HG03025 (cell line): Measurements from ENCODE around the gene DRAM1.
"Not testable (repeated sequence)": the region's sequence is repeated elsewhere in the genome, so short reads cannot be mapped to it uniquely, and the experiment has no call there.

Source experiments
- ATAC-seq: cut with Tn5 transposase; IDR thresholded peaks from one replicate; pipeline ENCODE4 v1.9.1; 2021; ENCODE audit warnings: mild to moderate bottlenecking, moderate library complexity; ENCODE audit not compliant: unreplicated experiment, low FRiP score

The DRAM1 gene

DNA sequence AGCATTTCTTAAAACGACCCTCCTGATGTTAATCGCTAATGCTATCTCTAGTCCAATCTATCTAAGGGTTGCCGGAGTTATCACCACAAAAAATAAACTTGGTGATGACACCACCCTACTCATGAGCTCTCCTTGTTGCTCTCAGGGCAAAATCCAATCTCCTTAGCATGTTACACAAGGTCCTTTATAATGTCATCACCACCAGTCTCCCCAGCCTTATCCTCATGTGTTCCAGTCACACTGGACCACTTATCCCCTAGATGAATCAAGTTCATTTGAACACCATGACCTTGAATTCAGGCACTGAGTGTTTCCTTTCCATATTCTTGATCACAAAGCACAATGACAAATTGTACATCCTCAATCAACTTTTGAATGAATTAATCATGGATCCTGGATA is 19.0 kb upstream of the DRAM1 start:
- ATAC-seq: no peak

DNA sequence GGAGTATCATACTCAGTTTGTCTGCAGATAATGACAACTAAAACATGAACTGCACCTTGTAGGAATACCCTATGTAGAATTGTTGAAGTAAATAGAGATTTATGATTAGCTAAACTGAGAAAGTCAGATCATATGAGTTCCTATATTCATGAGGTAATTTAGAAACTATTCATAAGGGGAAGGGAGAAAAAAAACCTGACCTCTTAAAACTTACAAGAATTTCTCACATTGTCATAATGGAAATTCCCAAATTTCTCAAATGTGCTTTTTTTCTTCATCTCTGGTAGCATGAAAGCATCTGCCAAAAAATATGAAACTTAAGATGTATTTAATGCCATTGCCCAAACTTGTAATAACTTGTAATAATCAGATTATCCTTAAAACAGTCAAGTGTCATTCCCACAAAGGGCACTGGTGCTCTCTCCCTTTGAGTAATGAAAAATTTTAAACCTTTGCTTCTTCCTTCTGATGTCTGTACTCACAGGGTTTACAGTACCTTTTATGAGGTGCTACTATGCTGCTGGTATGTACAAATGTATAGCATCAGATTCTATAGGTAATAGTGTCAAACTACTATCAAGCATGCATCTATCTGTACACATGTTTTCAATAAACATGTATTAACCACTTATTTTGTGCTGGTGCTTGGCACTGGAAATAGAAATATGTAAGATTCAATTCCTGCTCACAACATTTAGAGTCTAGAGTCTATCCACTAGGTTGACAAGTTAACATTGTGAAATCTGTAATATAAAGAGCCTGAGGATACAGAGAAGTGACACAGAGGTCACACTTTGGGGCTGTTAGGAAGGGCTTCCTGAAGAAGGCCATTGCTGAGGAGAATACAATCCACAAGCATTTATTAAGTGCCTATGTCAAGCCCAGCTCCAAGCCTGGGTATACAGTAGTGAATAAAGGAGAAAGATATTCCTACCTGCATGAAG is 17.4 kb upstream of the DRAM1 start:
- no peak for ATAC-seq

DNA sequence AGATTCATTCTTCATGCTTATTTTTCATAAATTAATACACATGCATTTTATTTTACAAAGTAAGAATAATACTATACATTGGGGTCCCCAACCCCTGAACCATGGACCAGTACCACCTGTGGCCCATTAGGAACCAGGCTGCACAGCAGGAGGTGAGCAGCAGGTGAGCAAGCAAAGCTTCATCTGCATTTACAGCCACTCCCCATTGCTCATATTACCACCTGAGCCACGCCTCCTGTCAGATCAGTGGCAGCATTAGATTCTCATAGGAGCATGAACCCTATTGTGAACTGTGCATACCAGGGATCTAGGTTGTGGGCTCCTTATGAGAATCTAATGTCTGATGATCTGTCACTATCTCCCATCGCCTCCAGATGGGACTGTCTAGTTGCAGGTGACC is 15.7 kb upstream of the DRAM1 start:
- ATAC-seq: not testable (repeated sequence)

DNA sequence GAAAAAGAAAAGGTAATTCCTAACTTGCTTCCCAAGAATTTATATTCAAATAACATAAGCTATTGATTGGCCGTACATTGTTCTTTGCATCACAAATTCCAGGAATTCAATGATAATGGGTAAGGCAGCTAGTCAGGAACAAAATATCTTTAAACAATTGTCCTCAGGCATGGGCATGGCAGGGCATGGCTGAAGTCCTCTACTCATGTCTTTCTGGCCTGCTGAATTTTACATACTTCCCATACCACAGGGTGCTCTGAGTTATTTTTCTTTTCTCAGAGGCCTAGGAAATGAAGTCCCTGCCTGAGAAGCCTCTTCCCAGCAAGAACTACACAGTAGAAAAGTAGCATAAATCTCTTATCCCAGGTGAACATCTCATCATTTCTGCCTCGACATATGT is 15.1 kb upstream of the DRAM1 start:
- ATAC-seq: no peak

DNA sequence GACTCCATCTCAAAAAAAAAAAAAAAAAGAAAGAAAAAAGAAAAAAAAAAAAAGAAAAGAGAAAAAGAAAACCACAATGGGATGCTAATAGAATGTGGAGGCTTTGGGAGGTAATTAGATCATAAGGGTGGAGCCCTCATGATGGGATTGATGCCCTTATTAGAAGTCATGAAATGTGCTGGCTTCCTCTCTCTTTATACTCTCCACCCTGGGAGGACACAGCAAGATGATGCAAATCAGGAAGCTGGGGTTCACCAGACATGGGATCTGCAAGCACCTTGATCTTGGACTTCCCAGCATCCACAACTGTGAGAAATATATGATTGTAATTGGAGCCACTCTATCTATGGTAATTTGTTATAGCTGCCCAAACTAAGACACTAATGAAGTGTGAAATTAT is 13.4 kb upstream of the DRAM1 start:
- no peak for ATAC-seq

DNA sequence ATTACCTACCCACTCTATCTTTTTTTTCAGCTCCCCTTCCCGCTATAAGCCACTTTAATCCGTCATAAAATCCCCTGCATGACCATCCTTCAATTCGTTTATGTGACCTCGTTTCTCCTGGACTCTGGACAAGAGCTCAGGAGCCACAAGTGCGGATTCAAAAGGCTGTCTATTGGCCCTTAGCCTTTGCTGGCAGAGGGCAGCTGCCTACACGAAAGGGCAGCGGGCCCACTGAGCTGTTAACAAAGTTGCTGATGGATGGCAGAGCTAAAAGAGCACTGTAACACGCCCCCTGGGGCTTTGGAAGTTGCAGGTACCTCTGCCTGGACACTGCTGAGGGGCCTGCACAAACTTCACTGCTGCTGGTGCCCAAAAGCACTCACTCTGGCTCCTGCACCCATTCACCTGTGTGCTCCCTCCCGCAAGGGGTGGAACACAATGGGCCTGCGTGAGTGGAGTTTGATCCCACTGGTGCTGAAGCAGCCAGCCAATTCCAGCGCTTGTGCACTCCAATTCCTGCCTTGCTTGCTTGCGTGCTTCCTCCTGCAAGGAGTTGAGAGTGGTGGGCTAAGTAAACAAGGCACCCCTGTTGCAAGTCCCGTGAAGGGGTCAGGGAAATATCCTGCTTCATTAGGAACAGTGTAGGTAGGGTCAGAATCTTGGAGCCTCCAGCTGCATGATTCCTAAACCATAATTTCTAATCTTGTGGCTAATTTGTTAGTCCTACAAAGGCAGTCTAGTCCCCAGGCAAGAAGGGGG is 10.6 kb upstream of the DRAM1 start:
- ATAC-seq: no peak

DNA sequence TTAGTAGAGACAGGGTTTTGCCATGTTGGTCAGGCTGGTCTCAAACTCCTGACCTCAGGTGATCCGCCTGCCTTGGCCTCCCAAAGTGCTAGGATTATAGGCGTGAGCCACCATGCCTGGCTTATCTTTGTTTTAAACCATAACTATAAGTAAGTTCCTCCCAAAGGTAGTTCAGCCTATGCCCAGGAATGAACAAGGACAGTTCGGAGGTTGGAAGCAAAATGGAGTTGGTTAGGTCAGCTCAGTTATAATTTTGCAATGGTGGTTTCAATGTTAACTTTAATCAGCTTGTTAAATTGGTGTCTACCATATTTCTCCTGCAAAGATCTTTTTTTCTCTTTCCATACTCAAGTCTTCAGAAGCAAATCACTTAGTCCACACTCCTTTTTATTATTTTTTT is 9.8 kb upstream of the DRAM1 start:
- ATAC-seq: not testable (repeated sequence)

DNA sequence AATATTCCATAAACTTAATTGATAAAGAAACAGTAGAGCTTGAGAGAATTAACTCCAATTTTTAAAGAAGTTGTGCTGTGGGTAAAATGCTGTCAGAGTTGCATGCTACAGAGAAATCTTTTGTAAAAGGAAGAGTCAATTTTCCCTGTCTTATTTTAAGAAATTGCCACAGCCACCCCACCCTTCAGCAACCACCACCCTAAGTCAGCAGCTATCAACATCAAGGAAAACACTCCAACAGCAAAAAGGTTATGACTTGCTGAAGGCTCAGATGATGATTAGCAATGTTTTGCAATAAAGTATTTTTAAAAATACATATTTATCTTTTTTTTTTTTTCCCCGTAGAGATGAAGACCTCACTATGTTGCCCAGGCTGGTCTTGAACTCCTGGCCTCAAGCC is 6.5 kb upstream of the DRAM1 start:
- no peak for ATAC-seq

DNA sequence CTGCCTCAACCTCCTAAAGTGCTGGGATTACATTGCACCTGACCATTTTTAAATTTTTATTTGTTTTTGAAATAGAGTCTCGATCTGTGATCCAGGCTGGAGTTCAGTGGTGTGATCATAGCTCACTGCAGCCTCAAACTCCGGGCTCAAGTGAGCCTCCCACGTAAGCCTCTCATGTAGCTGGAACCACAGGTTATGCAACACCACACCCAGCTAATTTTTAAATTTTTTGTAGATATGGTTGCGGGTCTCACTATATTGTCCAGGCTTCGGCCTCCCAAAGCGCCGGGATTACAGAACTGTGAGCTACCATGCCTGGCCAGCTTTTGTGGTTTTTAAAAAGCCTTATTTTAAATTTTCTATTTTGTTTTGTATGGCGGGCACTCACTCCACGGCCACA is 2.2 kb upstream of the DRAM1 start:
- ATAC-seq: no peak

DNA sequence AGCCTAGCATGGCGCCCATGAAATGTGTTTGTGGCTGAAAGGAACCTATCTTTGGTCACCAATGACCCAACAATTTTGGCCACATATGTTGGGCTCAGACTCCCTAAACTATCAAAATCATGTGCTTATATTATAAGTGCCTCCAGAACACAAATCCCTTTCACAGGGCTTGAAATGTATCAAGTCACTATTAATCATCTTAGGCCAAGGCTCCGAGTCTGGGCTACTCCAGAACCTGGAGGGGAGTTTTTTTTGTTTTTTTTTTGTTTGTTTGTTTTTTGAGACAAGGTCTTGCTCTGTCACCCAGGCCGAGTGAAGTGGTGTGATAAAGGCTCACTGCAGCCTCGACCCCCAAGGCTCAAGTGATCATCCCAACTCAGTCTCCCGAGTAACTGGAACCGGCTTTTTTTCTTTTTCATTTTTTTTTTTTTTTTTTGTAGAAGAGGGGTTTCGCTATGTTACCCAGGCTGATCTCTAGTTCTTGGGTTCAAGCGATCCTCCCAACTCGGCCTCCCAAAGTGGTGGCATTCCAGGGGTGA is 989 bp upstream of the DRAM1 start:
- no peak for ATAC-seq

DNA sequence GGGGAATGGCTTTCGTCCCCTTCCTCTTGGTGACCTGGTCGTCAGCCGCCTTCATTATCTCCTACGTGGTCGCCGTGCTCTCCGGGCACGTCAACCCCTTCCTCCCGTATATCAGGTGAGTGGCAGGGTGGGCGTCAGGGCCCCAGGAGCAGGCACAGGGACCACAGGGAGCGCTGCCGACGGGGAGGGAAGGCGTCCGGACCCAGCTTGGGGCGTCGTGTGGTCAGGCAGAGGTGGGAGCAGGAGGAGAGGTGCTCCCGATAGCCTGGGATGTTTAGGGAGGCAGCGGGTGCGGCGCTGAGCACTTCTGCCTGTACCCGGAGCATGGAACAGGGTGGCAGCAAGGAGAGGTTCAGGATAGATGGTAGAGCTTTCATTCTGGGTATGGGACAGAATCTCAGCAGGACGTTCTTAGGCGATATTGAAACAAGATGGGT is 444 bp downstream of the DRAM1 start:
- peak; percentile 20 for ATAC-seq

DNA sequence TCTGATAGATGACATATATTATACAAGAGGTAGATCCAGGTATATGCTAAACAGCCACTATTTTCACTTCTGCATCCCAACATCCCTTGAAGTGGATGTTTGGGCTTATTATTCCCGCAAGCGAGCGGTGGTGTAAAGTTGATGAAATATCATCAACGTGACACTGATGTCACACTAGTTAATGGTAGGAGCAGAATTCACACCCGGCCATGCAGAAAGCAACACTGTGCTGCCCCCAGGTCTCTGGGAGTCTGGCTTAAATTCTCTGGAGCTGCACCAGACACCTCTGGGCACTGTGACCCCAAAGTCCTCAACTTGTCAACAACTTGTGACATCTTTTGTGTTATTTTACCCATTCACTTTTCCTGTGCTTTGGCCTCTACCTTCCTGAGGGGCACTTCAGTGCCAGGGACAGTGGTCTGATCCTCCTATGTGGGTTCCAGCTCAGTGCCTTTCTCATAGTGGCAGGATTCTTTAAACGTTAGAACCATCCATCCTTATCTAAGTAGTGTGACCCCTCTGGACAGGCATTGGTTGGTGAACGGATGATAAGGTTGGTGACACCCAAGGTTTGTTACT is 952 bp downstream of the DRAM1 start:
- ATAC-seq: no peak

DNA sequence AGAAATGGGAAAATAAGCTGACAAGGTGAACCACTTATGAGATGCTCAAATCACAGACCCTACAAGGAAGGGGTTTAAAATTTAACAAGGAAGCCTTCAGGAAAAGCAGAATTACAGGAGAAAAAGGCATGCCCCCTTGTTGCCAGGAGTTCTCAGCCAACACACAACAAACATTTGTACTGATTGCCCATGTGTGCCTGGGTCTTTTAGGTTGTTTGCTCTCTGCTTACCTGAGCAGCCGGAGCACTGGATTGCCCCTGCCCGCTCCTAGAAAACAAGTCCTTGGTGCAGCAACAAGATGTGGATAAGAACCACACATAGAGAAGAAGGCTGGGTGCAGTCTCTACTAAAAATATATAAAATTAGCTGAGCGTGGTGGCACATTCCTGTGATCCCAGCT is 3.4 kb downstream of the DRAM1 start:
- ATAC-seq: no peak

DNA sequence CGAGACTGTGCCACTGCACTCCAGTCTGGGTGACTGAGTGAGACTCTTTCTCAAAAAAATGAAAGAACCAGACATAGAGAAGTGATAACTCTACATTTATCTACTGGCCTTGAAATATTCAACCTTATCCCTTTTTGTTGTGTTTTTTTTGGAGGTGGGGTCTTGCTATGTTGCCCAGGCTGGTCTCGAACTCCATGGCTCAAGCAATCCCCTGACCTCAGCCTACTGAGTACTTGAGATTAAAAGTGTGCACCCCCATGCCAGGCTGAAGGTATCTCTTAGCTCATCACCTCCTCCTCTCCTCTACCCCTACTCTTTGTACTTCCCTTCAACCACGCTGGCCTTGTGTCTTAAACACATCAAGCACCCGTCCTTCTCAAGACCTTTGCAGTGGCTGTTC is 3.8 kb downstream of the DRAM1 start:
- ATAC-seq: no peak

DNA sequence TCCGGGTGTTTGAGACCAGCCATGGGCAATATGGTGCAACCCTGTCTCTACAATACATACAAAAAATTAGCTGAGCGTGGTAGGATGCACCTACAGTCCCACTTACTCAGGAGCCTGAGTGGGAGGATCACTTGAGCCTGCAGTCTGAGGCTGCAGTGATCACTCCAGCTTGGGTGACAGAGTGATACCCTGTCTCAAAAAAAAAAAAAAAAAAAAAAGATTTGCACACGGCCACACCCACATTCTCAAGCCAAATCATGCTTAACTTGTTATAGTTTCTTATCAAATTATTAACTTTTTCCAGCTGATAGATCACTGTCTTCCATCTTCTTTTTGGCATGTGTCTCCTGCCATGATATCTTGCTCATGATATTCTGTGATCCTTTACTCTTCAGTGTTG is 6.8 kb downstream of the DRAM1 start:
- no peak for ATAC-seq

DNA sequence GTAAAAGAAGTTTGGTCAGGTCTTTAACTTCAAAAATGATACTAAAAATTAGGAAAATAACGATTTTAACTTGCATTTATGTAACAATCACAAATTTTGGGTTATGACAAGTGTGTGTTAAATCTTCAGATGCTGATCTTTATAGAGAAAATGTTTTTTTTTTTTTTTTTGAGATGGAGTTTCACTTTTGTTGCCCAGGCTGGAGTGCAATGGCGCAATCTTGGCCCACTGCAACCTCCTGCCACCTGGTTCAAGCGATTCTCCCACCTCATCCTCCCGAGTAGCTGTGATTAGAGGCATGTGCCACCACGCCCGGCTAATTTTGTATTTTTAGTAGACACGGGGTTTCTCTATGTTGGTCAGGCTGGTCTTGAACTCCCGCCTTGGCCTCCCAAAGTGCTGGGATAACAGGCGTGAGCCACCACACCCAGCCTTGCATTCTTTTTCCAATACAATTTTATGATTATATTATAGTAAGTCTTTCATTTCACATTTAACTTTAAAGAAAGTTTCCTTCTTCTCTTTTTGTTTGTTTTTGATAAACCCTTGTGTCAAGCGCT is 7.5 kb downstream of the DRAM1 start:
- ATAC-seq: not testable (repeated sequence)

DNA sequence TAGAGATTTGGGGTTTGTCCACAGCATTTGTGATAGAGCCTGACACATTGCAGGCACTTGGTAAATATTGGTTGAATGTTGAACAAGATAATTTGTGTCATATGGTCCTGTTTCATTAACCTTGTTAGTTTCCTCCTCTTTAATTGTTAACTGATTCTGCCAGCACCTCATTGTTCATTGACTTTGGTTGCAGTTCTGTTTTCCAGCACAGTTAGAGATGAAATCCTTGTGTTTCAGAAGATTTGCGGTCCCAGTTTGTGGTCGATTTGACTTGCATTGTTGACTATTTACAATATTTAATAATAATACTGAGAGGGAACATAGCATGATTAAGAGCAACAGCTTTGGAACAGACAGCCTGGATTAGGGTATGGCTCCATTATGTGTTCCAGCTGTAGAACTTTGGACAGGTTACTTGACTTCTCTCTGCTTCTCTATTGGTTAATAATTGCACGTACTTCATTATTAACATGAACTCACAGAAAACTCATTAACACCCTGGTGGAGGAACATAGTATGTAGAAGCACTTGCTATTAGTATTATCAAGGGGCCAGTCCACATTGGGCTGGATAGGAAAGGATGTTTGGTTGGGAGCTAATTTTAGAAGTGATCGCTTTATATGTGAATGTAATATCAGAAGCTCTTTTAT is 8.7 kb downstream of the DRAM1 start:
- no peak for ATAC-seq

DNA sequence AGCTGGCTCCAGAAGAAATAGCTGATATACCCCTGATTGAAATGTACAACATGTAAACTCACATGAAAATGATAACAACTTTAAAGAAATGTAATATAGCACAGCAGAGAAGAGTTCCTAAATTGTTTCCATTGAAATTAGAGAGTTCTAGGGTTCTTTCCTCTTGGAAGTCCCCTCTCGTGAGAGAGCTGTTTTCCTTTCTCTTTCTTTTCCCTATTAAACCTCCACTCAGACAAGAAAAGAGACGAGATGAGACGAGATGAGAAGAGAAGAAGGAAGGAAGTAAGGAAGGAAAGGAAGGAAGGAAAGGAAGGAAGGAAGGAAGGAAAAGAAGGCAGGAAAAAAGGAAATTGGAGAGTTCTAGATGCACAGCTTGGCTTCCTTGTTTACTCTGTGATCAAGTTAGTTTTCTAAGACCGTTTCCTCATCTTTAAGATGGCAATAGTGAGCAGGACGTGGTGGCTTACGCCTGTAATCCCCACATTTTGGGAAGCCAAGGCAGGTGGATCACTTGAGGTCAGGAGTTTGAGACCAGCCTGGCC is 11.9 kb downstream of the DRAM1 start:
- ATAC-seq: no peak

DNA sequence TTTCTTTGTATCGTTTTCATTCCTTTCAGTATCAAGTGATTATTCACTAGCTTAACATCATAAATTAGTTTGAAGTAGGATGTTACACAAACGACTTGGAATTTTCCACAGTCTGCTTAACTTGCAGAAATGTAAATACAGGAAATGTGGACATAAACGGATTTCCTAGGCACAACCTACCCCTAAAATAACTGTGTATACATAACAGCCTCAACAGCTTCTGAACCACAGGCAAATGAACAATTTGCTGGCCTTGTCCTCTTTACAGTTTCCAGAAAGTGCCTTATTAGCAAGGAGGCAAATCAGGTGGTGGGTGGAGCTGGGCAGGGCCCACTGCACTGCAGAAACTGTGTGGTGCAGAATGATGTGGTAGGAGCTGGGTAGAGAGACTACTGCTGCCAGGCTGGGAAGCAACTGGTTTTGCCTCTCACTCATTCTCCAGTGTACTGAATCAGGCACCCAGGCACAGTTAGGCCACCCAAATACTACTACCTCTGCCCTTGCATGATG is 14.1 kb downstream of the DRAM1 start:
- ATAC-seq: peak; percentile 88

DNA sequence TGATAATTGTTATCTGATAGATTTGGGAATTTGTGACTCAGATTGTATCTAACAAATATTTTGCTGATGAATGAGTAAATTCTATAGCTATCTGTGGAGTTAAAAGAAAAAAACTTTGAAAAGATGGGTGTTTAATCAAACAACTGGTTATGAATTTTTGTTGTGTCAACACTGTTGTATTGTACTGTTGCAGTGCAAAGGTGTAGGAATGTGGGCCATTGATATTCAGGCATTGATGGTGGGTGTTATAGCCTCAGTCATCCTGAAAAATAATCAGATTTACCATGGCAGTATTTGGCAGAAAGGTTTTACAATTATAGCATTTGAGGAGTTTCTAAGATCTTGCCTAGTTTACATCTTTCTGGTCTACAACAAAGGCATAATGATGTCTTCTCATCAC is 15.4 kb downstream of the DRAM1 start:
- ATAC-seq: no peak
